RWPE1 (cell line): ENCODE results near the gene OGFRL1.
A peak's percentile ranks its signal among the peaks of the same experiment; 100 is the strongest.

Source experiments
- CTCF ChIA-PET: fragments of 350-600 bp; sonication (Branson Sonifier 250); formaldehyde crosslinking; extraction: SDS; loops from one replicate; lab custom pipeline; 2021; lab: Yijun Ruan, JAX
- POLR2A ChIA-PET: fragments of 400-600 bp; formaldehyde crosslinking; extraction: SDS; loops from one replicate; lab custom pipeline; 2020; ENCODE audit warnings: antibody characterized with exemption; ENCODE audit not compliant: low non-redundant PET; lab: Yijun Ruan, JAX
- DNase-seq: peaks from one replicate; pipeline ENCODE4 v3.0.0; 2012; ENCODE audit warnings: low spot score
- H3K27ac ChIP-seq: fragments of 450-650 bp; 2 replicates; pipeline ENCODE4 v1.5.1; 2017
- CTCF ChIP-seq: fragments of 450-650 bp; conservative IDR thresholded peaks from 2 replicates; pipeline ENCODE4 v1.5.1; 2017; ENCODE audit warnings: low read depth, mild to moderate bottlenecking

The OGFRL1 gene

GRCh38 chr6:71324194-71324785 is 35.7 kb downstream of the OGFRL1 start:
- CTCF ChIA-PET: no interaction called here
- no peak for DNase-seq
- TF ChIP-seq CTCF: no peak
- H3K27ac ChIP-seq: no peak overlapping the region
- POLR2A ChIA-PET: no interaction called here

- H3K27ac ChIP-seq: no peak overlapping the region
- CTCF ChIA-PET: no interaction called here
- POLR2A ChIA-PET: no interaction called here
- TF ChIP-seq CTCF: no peak
- DNase-seq: no peak
Measured at GRCh38 chr6:71326611-71327010, 38.0 kb downstream of the OGFRL1 start.

GRCh38 chr6:71330501-71330900 is 41.9 kb downstream of the OGFRL1 start:
- TF ChIP-seq CTCF: no peak
- no peak overlapping the region for H3K27ac ChIP-seq
- no peak for DNase-seq
- CTCF ChIA-PET: no interaction called here
- POLR2A ChIA-PET: no interaction called here

DNA sequence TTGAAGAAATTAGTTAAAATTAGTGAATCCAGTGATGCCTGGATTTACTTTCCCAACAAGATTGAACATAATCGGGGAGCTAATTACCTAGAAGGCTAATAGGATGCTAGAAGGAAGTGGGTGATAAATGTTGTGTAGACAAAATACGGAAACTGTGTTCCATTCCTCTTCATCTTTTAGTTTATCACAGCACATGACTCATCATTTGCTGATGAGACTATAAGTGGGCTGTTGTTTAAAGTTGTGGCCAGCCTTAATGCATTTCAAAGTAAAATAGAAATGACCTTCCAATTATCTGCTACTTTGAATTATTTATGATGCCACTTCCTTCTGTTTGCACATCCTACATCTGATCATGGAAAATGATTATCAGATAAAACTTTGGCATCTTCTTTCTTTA is 43.4 kb downstream of the OGFRL1 start:
- POLR2A ChIA-PET: no interaction called here
- no peak overlapping the region for H3K27ac ChIP-seq
- no peak for DNase-seq
- CTCF ChIA-PET: no interaction called here
- TF ChIP-seq CTCF: no peak

DNA sequence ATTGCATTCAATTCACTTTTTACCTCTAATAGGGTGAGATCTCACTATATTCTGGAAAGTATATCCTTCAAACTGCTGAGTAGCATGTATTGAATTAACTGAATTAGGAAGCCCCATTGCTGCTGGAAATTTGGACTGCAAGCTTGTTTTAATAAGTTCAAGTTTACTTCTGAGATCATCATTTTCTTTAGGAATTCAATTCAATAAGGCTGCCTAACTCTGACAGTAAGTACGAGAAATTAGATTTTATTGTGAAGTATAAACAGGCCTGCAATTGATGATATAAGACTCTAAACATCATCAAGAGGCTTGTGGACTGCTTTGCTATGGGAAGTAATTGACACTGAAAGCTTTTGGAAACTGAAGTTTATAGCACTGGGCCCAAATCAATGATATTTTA is 44.4 kb downstream of the OGFRL1 start:
- no peak for TF ChIP-seq CTCF
- POLR2A ChIA-PET: no interaction called here
- CTCF ChIA-PET: no interaction called here
- DNase-seq: no peak
- no peak overlapping the region for H3K27ac ChIP-seq

- H3K27ac ChIP-seq: no peak overlapping the region
- POLR2A ChIA-PET: no interaction called here
- CTCF ChIA-PET: no interaction called here
- no peak for TF ChIP-seq CTCF
- DNase-seq: peak; percentile 39
Measured at GRCh38 chr6:71333697-71334096, 45.1 kb downstream of the OGFRL1 start.
